Esophagus squamous epithelium (tissue), 4 donors: ENCODE results near the gene NGLY1.

ENCODE experiments used
- CTCF ChIP-seq, 6 experiments: fragments of 450-650 bp in 4 of 6; fragments of 200-600 bp in 2 of 6; sonication (generic) in 2 of 6; IDR thresholded peaks; one replicate each; pipeline ENCODE4 v1.5.1; 2016 to 2019; ENCODE audit warnings: antibody characterized with exemption in 6 of 6, mild to moderate bottlenecking in 4 of 6, moderate library complexity in 4 of 6
- POLR2A ChIP-seq, 4 donors: fragments of 450-650 bp; IDR thresholded peaks; one replicate each; pipeline ENCODE4 v1.6.1; 2017; ENCODE audit warnings: antibody characterized with exemption in 4 of 4, mild to moderate bottlenecking in 4 of 4, moderate library complexity in 3 of 4

- TF ChIP-seq CTCF (IDR thresholded peaks at IDR 0.05) (no peak), POLR2A (IDR thresholded peaks at IDR 0.05) (no peak)
Measured at GRCh38 chr3:25711090-25711489, 72.2 kb downstream of the NGLY1 start.
